A549 (cell line): ENCODE data around the gene SEMA3C. TPM values are rescaled to one million over a fixed set of nuclear protein-coding genes. Genes with fewer than 3 reads are reported as not detected.

ENCODE experiments used
- ATAC-seq, 2 experiments: fragments of 200-7000 bp in 1 of 2; fragments of >200 bp in 1 of 2; cut with Nextera tagmentation in 1 of 2; cut with Tn5 transposase in 1 of 2; 3 replicates each; pipeline versions ENCODE4 v1.8.0 to v1.9.1; 2018 to 2020; ENCODE audit warnings: mild to moderate bottlenecking in 1 of 2, moderate library complexity in 1 of 2
- CTCF ChIA-PET: fragments of 300-600 bp; sonication (Branson Sonifier 250); formaldehyde crosslinking; extraction: SDS; loops from one replicate; lab custom pipeline; 2021; ENCODE audit warnings: antibody characterized with exemption, inconsistent platforms; lab: Yijun Ruan, JAX
- POLR2A ChIA-PET: fragments of 350-600 bp; formaldehyde crosslinking; extraction: SDS; loops from one replicate; lab custom pipeline; 2021; ENCODE audit warnings: antibody characterized with exemption, inconsistent platforms; lab: Yijun Ruan, JAX
- DNase-seq, 2 experiments: peaks; one replicate each; pipeline versions ENCODE4 v3.0.0 to v3.0.0-alpha.2; 2011 to 2016; ENCODE audit warnings: low read depth in 1 of 2, low spot score in 1 of 2
- FAIRE-seq: peaks from 2 replicates; lab custom pipeline; 2011; peaks lifted over from hg19 to GRCh38; lab: Jason Lieb, UNC
- H3K27ac ChIP-seq, 2 experiments: fragments of >200 bp; sonication (Bioruptor Twin); formaldehyde crosslinking; 3 replicates each; pipeline ENCODE4 v1.5.1; 2016 to 2017
- H3K4me1 ChIP-seq: fragments of >200 bp; sonication (Bioruptor Twin); formaldehyde crosslinking; 3 replicates; pipeline ENCODE4 v1.6.1; 2016
- H3K4me2 ChIP-seq: fragments of >200 bp; sonication (Bioruptor Twin); formaldehyde crosslinking; 3 replicates; pipeline ENCODE4 v1.6.1; 2016
- H3K4me3 ChIP-seq: fragments of >200 bp; sonication (Bioruptor Twin); formaldehyde crosslinking; 3 replicates; pipeline ENCODE4 v1.5.1; 2016
- H3K9me3 ChIP-seq: fragments of >200 bp; sonication (Bioruptor Twin); formaldehyde crosslinking; 3 replicates; pipeline ENCODE4 v1.6.1; 2016
- ATOH8 ChIP-seq: fragments of 250-450 bp; sonication (Bioruptor Pico); IDR thresholded peaks from 2 replicates; pipeline ENCODE4 v1.5.0; 2020; ENCODE audit warnings: low read depth, mild to moderate bottlenecking, moderate library complexity
- BHLHE40 ChIP-seq: IDR thresholded peaks from 2 replicates; pipeline ENCODE4 v1.6.1; 2012; ENCODE audit warnings: low read depth, low read length, inconsistent platforms
- CBX2 ChIP-seq: fragments of 200-600 bp; sonication (generic); IDR thresholded peaks from 2 replicates; pipeline ENCODE4 v1.6.1; 2016; ENCODE audit warnings: low read depth, mild to moderate bottlenecking, borderline replicate concordance
- CBX8 ChIP-seq: fragments of 200-600 bp; sonication (generic); IDR thresholded peaks from 2 replicates; pipeline ENCODE4 v1.6.1; 2016
- CTCF ChIP-seq: fragments of >200 bp; sonication (Bioruptor Twin); formaldehyde crosslinking; IDR thresholded peaks from 3 replicates; pipeline ENCODE4 v1.5.1; 2016
- EHMT2 ChIP-seq: fragments of 200-600 bp; sonication (generic); IDR thresholded peaks from 2 replicates; pipeline ENCODE4 v1.6.1; 2016; ENCODE audit warnings: antibody characterized with exemption, low read depth, mild to moderate bottlenecking, moderate library complexity
- FOSB ChIP-seq: fragments of 250-450 bp; sonication (Bioruptor Pico); IDR thresholded peaks from 2 replicates; pipeline ENCODE4 v1.5.0; 2020; ENCODE audit warnings: mild to moderate bottlenecking, moderate library complexity
- FOXS1 ChIP-seq: fragments of 250-450 bp; sonication (Bioruptor Pico); IDR thresholded peaks from 2 replicates; pipeline ENCODE4 v1.5.0; 2020; ENCODE audit warnings: mild to moderate bottlenecking, moderate library complexity
- GATA3 ChIP-seq: IDR thresholded peaks from 2 replicates; pipeline ENCODE4 v1.6.1; 2012; ENCODE audit warnings: borderline replicate concordance
- HEYL ChIP-seq: fragments of 250-450 bp; sonication (Bioruptor Pico); IDR thresholded peaks from 2 replicates; pipeline ENCODE4 v1.8.0; 2021; ENCODE audit warnings: mild to moderate bottlenecking, moderate library complexity
- HOXA7 ChIP-seq: fragments of 250-450 bp; sonication (Bioruptor Pico); IDR thresholded peaks from 2 replicates; pipeline ENCODE4 v1.5.0; 2020; ENCODE audit warnings: mild to moderate bottlenecking, moderate library complexity
- HOXB13 ChIP-seq: fragments of 250-450 bp; sonication (Bioruptor Pico); IDR thresholded peaks from 2 replicates; pipeline ENCODE4 v1.5.0; 2020; ENCODE audit warnings: low read depth, mild to moderate bottlenecking, moderate library complexity
- NR3C1 ChIP-seq: fragments of >200 bp; sonication (Bioruptor Twin); formaldehyde crosslinking; IDR thresholded peaks from 3 replicates; pipeline ENCODE4 v1.6.1; 2017
- PBX3 ChIP-seq: IDR thresholded peaks from 2 replicates; pipeline ENCODE4 v1.6.1; 2012
- PHF8 ChIP-seq: fragments of 200-600 bp; sonication (generic); IDR thresholded peaks from 2 replicates; pipeline ENCODE4 v1.6.1; 2016; ENCODE audit warnings: low read depth, mild to moderate bottlenecking, antibody characterized with exemption, moderate library complexity, borderline replicate concordance
- POLR2A ChIP-seq: IDR thresholded peaks from 2 replicates; pipeline ENCODE4 v1.6.1; 2012; ENCODE audit warnings: mild to moderate bottlenecking, low read length
- POLR2AphosphoS2 ChIP-seq: conservative IDR thresholded peaks from 2 replicates; pipeline ENCODE4 v1.6.1; 2012; ENCODE audit warnings: low read length, improper control_type of control experiment, inconsistent platforms
- RAD21 ChIP-seq, 2 experiments: fragments of >200 bp in 1 of 2; sonication (Bioruptor Twin) in 1 of 2; formaldehyde crosslinking in 1 of 2; IDR thresholded peaks in 1 of 2; conservative IDR thresholded peaks in 1 of 2; 2 replicates in 1 of 2; 3 replicates in 1 of 2; pipeline ENCODE4 v1.6.1; 2012 to 2018; ENCODE audit warnings: inconsistent platforms in 1 of 2
- RARB ChIP-seq: fragments of 250-450 bp; sonication (Bioruptor Pico); IDR thresholded peaks from 2 replicates; pipeline ENCODE4 v1.8.0; 2021; ENCODE audit warnings: mild to moderate bottlenecking, moderate library complexity
- RFX5 ChIP-seq: fragments of 450-650 bp; IDR thresholded peaks from 2 replicates; pipeline ENCODE4 v1.7.1; 2014; ENCODE audit warnings: antibody characterized with exemption, mild to moderate bottlenecking, moderate library complexity
- RNF2 ChIP-seq: fragments of 200-600 bp; sonication (generic); IDR thresholded peaks from 2 replicates; pipeline ENCODE4 v1.6.1; 2016; ENCODE audit warnings: low read depth, mild to moderate bottlenecking, antibody characterized with exemption, moderate library complexity, borderline replicate concordance
- SMC3 ChIP-seq: fragments of >200 bp; sonication (Bioruptor Twin); formaldehyde crosslinking; IDR thresholded peaks from 3 replicates; pipeline ENCODE4 v1.6.1; 2018; ENCODE audit warnings: inconsistent platforms
- TFCP2L1 ChIP-seq: fragments of 250-450 bp; sonication (Bioruptor Pico); IDR thresholded peaks from 2 replicates; pipeline ENCODE4 v1.5.0; 2021; ENCODE audit warnings: mild to moderate bottlenecking
- TP53 ChIP-seq: fragments of 250-450 bp; sonication (Bioruptor Pico); IDR thresholded peaks from 2 replicates; pipeline ENCODE4 v1.5.0; 2021; ENCODE audit warnings: mild to moderate bottlenecking, moderate library complexity
- ZFP36 ChIP-seq: fragments of 450-650 bp; IDR thresholded peaks from 2 replicates; pipeline ENCODE4 v1.6.1; 2014; ENCODE audit warnings: borderline replicate concordance; ENCODE audit not compliant: partially characterized antibody
- ZSCAN20 ChIP-seq: fragments of 250-450 bp; sonication (Bioruptor Pico); IDR thresholded peaks from 2 replicates; pipeline ENCODE4 v1.8.0; 2022; ENCODE audit warnings: mild to moderate bottlenecking, moderate library complexity
- WGBS: methylation state at CpG from one replicate; pipeline ENCODE4 v1.1.6; 2017; ENCODE audit errors: missing lambda C conversion rate; 5-methylcytosine and 5-hydroxymethylcytosine counted together
- polyA plus RNA-seq, 4 experiments: library from polyadenylated mRNA; depleted of rRNA in 3 of 4; stranded (reverse); fragments of >200 nt; fragmentation: RNase III in 1 of 4; extraction: RNeasy Plus Mini Kit Qiagen cat#74134 plus additional on column Dnase treatment in 1 of 4; gene quantifications; 2 replicates in 3 of 4; 3 replicates in 1 of 4; pipeline ENCODE4 v1.2.3, GENCODE V29; 2011 to 2017

SEMA3C gene
- polyA plus RNA-seq, 2 of the 4 experiments (the other 2 are of a cell fraction), result 78.1 to 212 TPM

GRCh38 chr7:80734011-80734410 lies 184.8 kb downstream of the SEMA3C start:
- POLR2A ChIA-PET, result no interaction called here
- WGBS, result 83% methylated on average over 4 of the region's 4 CpGs
- DNase-seq, result no peak
- no peak for FAIRE-seq
- CTCF ChIA-PET, result interaction anchor here (0.8 to 1.3 kb wide), 2 partner anchors 9 to 96 kb away, joined by 3 read pairs; no protein-coding TSS in a partner anchor
- H3K9me3 ChIP-seq, result no peaks in the 10 kb centered on the region
- H3K27ac ChIP-seq, result peak overlapping the region in 1 of 2 experiments; percentile 52; a peak in 2 of 6 replicates
- no peak for ATAC-seq
- TF ChIP-seq ZFP36 (no peak), HEYL (CRISPR knock-in tag) (no peak), PHF8 (no peak), RFX5 (no peak)
- 0 out of 3 replicates have a peak, but pooled peaks cover 8% of the 10 kb centered on the region for H3K4me1 ChIP-seq
- no peak overlapping the region for H3K4me2 ChIP-seq
- no peak overlapping the region for H3K4me3 ChIP-seq

GRCh38 chr7:80733333-80733915 lies 185.4 kb downstream of the SEMA3C start:
- Histone ChIP-seq H3K27ac (peak overlapping the region in 1 of 2 experiments; percentile 39; a peak in 3 of 6 replicates), H3K9me3 (no peaks in the 10 kb centered on the region), H3K4me3 (no peak overlapping the region), H3K4me2 (no peak overlapping the region), H3K4me1 (0 out of 3 replicates have a peak, but pooled peaks cover 8% of the 10 kb centered on the region)
- FAIRE-seq (no peak), DNase-seq (no peak), ATAC-seq (no peak)
- ChIA-PET POLR2A (no interaction called here), CTCF (interaction anchor here (0.6 to 1.3 kb wide), 5 partner anchors 9 to 714 kb away, joined by 3 to 5 read pairs (median 4); no protein-coding TSS in a partner anchor)
- WGBS, result 49% methylated on average over 3 of the region's 3 CpGs
- TF ChIP-seq NR3C1 (no peak), ATOH8 (CRISPR knock-in tag) (no peak), EHMT2 (no peak), GATA3 (no peak), CBX8 (no peak)

GRCh38 chr7:80732630-80733029 lies 186.2 kb downstream of the SEMA3C start:
- no peak for ATAC-seq
- Histone ChIP-seq H3K4me1 (0 out of 3 replicates have a peak, but pooled peaks cover 4% of the 10 kb centered on the region), H3K9me3 (no peaks in the 10 kb centered on the region), H3K4me3 (no peak overlapping the region), H3K4me2 (no peak overlapping the region), H3K27ac (peak overlapping the region in 1 of 2 experiments; percentile 39; a peak in 3 of 6 replicates)
- no peak for FAIRE-seq
- no peak for TF ChIP-seq RNF2
- peak in 1 of 2 experiments; percentile 22; a peak in 1 of 5 replicates for TF ChIP-seq RAD21 (conservative IDR thresholded peaks at IDR 0.05 in 1 of 2, IDR thresholded peaks at IDR 0.05 in 1 of 2)
- no peak for TF ChIP-seq BHLHE40
- peak; percentile 33; the same call in 2 of the 3 replicates for TF ChIP-seq CTCF
- WGBS, result 43% methylated on average over 6 of the region's 6 CpGs
- ChIA-PET POLR2A (no interaction called here), CTCF (interaction anchor here (0.6 to 1.3 kb wide), 3 partner anchors 19 to 715 kb away, joined by 3 to 5 read pairs (median 5); no protein-coding TSS in a partner anchor)
- peak in 1 of 2 experiments; percentile 40 for DNase-seq

GRCh38 chr7:80731281-80731680 lies 187.6 kb downstream of the SEMA3C start:
- ChIA-PET CTCF (interaction anchor here (0.6 to 1.9 kb wide), 5 partner anchors 8 to 732 kb away, joined by 3 to 8 read pairs (median 4); no protein-coding TSS in a partner anchor), POLR2A (no interaction called here)
- H3K4me3 ChIP-seq, result no peak overlapping the region
- DNase-seq, result no peak
- H3K4me2 ChIP-seq, result no peak overlapping the region
- no peak for ATAC-seq
- FAIRE-seq, result peak; percentile 18
- 97% methylated on average over 2 of the region's 2 CpGs for WGBS
- H3K27ac ChIP-seq, result peak overlapping the region; percentile 9 to 61; a peak in 4 of 6 replicates
- no peaks in the 10 kb centered on the region for H3K9me3 ChIP-seq
- 0 out of 3 replicates have a peak, but pooled peaks cover 4% of the 10 kb centered on the region for H3K4me1 ChIP-seq
- TF ChIP-seq ATOH8 (CRISPR knock-in tag), result no peak
- TF ChIP-seq BHLHE40, result no peak
- TF ChIP-seq HOXB13 (CRISPR knock-in tag), result no peak
- TF ChIP-seq RARB (CRISPR knock-in tag), result no peak
- no peak for TF ChIP-seq PBX3
- no peak for TF ChIP-seq FOSB
- TF ChIP-seq POLR2A, result no peak
- TF ChIP-seq TFCP2L1, result no peak
- no peak for TF ChIP-seq TP53 (CRISPR knock-in tag)
- TF ChIP-seq EHMT2, result no peak
- no peak for TF ChIP-seq ZSCAN20 (CRISPR knock-in tag)
- no peak for TF ChIP-seq FOXS1 (CRISPR knock-in tag)
- no peak for TF ChIP-seq SMC3
- no peak for TF ChIP-seq CBX8
- no peak for TF ChIP-seq POLR2AphosphoS2
- TF ChIP-seq HOXA7 (CRISPR knock-in tag), result no peak
- no peak for TF ChIP-seq RAD21 (conservative IDR thresholded peaks at IDR 0.05 in 1 of 2, IDR thresholded peaks at IDR 0.05 in 1 of 2)
- TF ChIP-seq CBX2, result no peak
